ENCODE results near the gene GJD2.

GJD2 gene

GRCh38 chr15:34721802-34722438, 32.9 kb downstream of the GJD2 start:
- no peak for DNase-seq

- no peak for DNase-seq
These were observed 33.5 kb downstream of the GJD2 start for GRCh38 chr15:34721157-34721801.

GRCh38 chr15:34719695-34720094, 35.1 kb downstream of the GJD2 start:
- no peak for DNase-seq

GRCh38 chr15:34718681-34719665, 35.8 kb downstream of the GJD2 start:
- DNase-seq: no peak

GRCh38 chr15:34717729-34718128, 37.1 kb downstream of the GJD2 start:
- no peak for DNase-seq

GRCh38 chr15:34716111-34716510, 38.7 kb downstream of the GJD2 start:
- no peak for DNase-seq

- DNase-seq: no peak
These were observed 40.2 kb downstream of the GJD2 start for GRCh38 chr15:34714476-34715121.

- no peak for DNase-seq
These were observed 41.2 kb downstream of the GJD2 start for GRCh38 chr15:34713635-34714034.

GRCh38 chr15:34709866-34710265, 44.9 kb downstream of the GJD2 start:
- no peak for DNase-seq

GRCh38 chr15:34708422-34708821, 46.4 kb downstream of the GJD2 start:
- DNase-seq: no peak

- DNase-seq: no peak
These were observed 53.3 kb downstream of the GJD2 start for GRCh38 chr15:34701536-34701935.
